Cardiac muscle cell (in vitro differentiated cells and primary cell): ENCODE results near the gene GPA33. TPM values are rescaled to one million over a fixed set of nuclear protein-coding genes. Genes with fewer than 3 reads are reported as not detected.

Experiments used
- DNase-seq, 2 donors: peaks; one replicate each; pipeline versions ENCODE4 v3.0.0 to v3.0.0-alpha.2; 2010 to 2017; ENCODE audit warnings: low read depth in 1 of 2, low spot score in 1 of 2
- H3K27ac ChIP-seq: fragments of 200-600 bp; sonication (generic); 2 replicates; pipeline ENCODE4 v1.5.1; 2016
- H3K27me3 ChIP-seq: fragments of 200-600 bp; sonication (generic); 2 replicates; pipeline ENCODE4 v1.6.0; 2016; ENCODE audit warnings: control low read depth
- H3K36me3 ChIP-seq: fragments of 200-600 bp; sonication (generic); 2 replicates; pipeline ENCODE4 v1.5.1; 2016; ENCODE audit warnings: control low read depth
- H3K4me1 ChIP-seq: fragments of 200-600 bp; sonication (generic); 2 replicates; pipeline ENCODE4 v1.8.1; 2017; ENCODE audit warnings: low read depth, mild to moderate bottlenecking, mixed run types
- H3K4me3 ChIP-seq: fragments of 200-600 bp; sonication (generic); 2 replicates; pipeline ENCODE4 v1.5.1; 2016; ENCODE audit warnings: mild to moderate bottlenecking
- H3K9me3 ChIP-seq: fragments of 200-600 bp; sonication (generic); 2 replicates; pipeline ENCODE4 v1.5.1; 2017; ENCODE audit warnings: low read depth, mild to moderate bottlenecking, control low read depth
- polyA plus RNA-seq: library from polyadenylated mRNA; unstranded; fragments of >200 nt; fragmentation: Nextera tagmentation; extraction: Ambion mirVana; gene quantifications from 2 replicates; pipeline ENCODE4 v1.2.1, GENCODE V29; 2016
- total RNA-seq: library from RNA; depleted of rRNA; stranded (reverse); fragments of >200 nt; gene quantifications from 2 replicates; pipeline ENCODE4 v1.2.3, GENCODE V29; 2016
- TF ChIP-seq, protein P1 (sequence below): IDR thresholded peaks from 2 replicates; pipeline ENCODE4 v1.5.1; 2012; ENCODE audit warnings: low read depth, mild to moderate bottlenecking, low read length

The GPA33 gene
- total and polyA plus RNA-seq, 2 experiments from 2014 or later, result 0.35 to 0.69 TPM

DNA sequence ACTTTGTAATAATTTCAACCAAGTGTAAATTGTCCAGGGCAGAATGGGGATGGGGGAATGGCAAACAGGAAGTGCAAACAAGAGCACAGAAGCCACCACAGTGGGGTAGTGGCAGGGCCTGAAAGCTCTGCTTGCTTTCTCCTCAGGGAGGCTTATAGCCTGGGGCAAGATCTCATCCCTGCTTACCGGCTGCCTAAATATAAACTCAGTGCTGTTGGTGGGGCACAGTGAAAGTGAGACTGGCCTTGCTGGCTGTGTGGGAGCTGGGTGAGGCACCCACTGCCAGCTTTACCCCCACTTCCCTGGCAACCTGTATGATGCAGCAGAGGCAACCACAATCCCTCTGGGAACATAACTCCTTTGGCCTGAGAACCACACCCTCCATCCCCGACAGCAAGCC, 18.9 kb upstream of the GPA33 start:
- TF ChIP-seq, protein P1, sequence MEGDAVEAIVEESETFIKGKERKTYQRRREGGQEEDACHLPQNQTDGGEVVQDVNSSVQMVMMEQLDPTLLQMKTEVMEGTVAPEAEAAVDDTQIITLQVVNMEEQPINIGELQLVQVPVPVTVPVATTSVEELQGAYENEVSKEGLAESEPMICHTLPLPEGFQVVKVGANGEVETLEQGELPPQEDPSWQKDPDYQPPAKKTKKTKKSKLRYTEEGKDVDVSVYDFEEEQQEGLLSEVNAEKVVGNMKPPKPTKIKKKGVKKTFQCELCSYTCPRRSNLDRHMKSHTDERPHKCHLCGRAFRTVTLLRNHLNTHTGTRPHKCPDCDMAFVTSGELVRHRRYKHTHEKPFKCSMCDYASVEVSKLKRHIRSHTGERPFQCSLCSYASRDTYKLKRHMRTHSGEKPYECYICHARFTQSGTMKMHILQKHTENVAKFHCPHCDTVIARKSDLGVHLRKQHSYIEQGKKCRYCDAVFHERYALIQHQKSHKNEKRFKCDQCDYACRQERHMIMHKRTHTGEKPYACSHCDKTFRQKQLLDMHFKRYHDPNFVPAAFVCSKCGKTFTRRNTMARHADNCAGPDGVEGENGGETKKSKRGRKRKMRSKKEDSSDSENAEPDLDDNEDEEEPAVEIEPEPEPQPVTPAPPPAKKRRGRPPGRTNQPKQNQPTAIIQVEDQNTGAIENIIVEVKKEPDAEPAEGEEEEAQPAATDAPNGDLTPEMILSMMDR, result no peak
- H3K27ac ChIP-seq, result no peak overlapping the region
- DNase-seq, result no peak
- no peaks in the 10 kb centered on the region for H3K27me3 ChIP-seq
- H3K4me3 ChIP-seq, result no peak overlapping the region
- no peaks in the 10 kb centered on the region for H3K9me3 ChIP-seq
- H3K36me3 ChIP-seq, result no peaks in the 10 kb centered on the region
- H3K4me1 ChIP-seq, result peaks cover 9% of the 10 kb centered on the region

DNA sequence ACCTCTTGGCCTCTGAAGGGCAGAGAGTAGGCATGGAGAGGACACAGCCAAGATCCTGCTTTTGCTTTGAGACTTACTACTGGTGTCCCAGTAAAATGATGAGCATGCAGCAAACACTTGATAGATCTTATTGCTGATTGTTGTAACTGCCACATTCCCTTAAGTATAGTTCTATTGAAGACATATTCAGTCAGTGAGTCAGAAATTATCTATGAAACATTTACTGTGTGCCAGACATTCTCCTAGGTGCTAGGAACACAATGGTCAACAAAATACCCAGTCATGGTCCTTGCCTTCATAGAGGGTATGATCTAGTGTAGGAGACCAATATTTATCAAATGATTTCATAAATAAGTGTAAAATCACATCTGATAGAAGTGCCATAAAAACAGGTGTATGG, 17.3 kb upstream of the GPA33 start:
- no peak overlapping the region for H3K4me3 ChIP-seq
- TF ChIP-seq, protein P1, result no peak
- H3K27me3 ChIP-seq, result no peaks in the 10 kb centered on the region
- H3K9me3 ChIP-seq, result no peaks in the 10 kb centered on the region
- no peak overlapping the region for H3K27ac ChIP-seq
- H3K36me3 ChIP-seq, result no peaks in the 10 kb centered on the region
- peaks cover 9% of the 10 kb centered on the region for H3K4me1 ChIP-seq
- no peak for DNase-seq

GRCh38 chr1:167106119-167106461, 15.9 kb upstream of the GPA33 start:
- no peak for DNase-seq
- no peaks in the 10 kb centered on the region for H3K27me3 ChIP-seq
- no peaks in the 10 kb centered on the region for H3K36me3 ChIP-seq
- H3K27ac ChIP-seq, result peak overlapping the region; percentile 40
- no peaks in the 10 kb centered on the region for H3K9me3 ChIP-seq
- peaks cover 9% of the 10 kb centered on the region for H3K4me1 ChIP-seq
- TF ChIP-seq, protein P1, result no peak
- no peak overlapping the region for H3K4me3 ChIP-seq

DNA sequence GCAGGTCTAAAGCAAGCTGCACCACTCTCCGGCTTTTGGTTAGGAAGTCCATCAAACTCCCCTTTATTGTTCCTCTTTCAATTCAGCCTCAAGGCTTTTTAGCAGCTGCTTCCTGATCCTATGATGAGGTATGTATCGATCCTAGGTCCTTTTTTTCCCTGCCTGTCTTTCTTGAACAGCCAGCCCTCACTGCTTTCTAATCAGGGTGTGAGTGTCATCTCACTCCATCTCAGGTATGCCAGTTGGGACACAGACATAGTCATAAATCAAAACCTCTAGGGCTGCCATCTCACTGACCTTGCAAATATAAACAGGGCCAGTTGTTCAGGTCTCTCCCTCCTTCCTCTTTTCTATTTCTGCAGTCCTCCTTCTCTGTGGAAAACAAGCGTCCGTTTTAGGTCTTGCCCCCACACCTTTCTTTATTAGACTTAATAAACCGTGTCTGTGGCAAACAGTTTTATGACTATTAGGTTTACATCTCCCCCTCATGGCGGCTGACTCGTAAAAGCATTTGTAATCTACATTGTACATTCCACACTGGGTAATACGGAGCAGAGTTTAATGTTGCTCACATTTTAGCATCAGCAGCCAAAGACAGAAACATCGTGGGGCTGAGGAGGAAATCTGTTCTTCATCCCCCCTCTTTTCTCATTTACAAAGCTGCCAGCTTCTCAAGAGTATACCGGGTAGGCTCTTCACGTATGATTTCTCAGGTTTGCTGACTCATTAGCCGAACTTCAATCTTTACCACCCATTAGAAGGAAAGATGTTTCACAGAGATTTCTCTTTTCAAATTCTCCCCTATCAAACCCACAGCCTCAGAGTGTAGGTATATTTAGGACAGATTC, 15.3 kb upstream of the GPA33 start:
- H3K4me1 ChIP-seq, result peaks cover 9% of the 10 kb centered on the region
- TF ChIP-seq, protein P1, result no peak
- peak overlapping the region; percentile 40 for H3K27ac ChIP-seq
- no peak for DNase-seq
- H3K9me3 ChIP-seq, result no peaks in the 10 kb centered on the region
- no peaks in the 10 kb centered on the region for H3K36me3 ChIP-seq
- H3K4me3 ChIP-seq, result no peak overlapping the region
- no peaks in the 10 kb centered on the region for H3K27me3 ChIP-seq

DNA sequence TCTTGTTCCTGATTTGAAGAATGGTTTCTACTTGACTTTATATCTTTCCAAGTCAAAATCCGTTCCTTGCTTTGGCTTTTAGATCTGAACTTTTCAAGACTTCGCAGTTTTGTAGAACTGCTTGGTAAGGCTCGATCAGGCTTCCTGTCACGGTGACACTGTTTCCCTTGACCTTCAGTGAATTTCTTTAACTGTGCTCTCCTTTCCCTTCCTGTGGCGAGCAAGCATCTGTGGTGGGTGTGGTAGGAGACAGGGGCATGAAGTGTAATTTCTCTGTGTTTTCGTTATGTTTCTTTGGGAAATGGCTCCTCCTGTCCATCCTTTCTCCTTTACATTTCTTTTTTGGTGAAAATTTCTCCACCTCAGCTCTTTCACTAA, 14.1 kb upstream of the GPA33 start:
- no peaks in the 10 kb centered on the region for H3K27me3 ChIP-seq
- no peak overlapping the region for H3K4me3 ChIP-seq
- H3K4me1 ChIP-seq, result peaks cover 9% of the 10 kb centered on the region
- H3K36me3 ChIP-seq, result no peaks in the 10 kb centered on the region
- TF ChIP-seq, protein P1, result no peak
- no peak for DNase-seq
- H3K27ac ChIP-seq, result no peak overlapping the region
- H3K9me3 ChIP-seq, result no peaks in the 10 kb centered on the region
